ENCODE results near the gene C2orf81.

GRCh38 chr2:74448771-74449170, 27.4 kb upstream of the C2orf81 start:
- TF ChIP-seq ZNF138 (CRISPR knock-in tag; conservative IDR thresholded peaks at IDR 0.05) (no peak), PRDM15 (CRISPR knock-in tag; IDR thresholded peaks at IDR 0.05) (no peak), ZNF671 (CRISPR knock-in tag; IDR thresholded peaks at IDR 0.05) (no peak), CTCF (IDR thresholded peaks at IDR 0.05) (no peak), STAT6 (CRISPR knock-in tag; conservative IDR thresholded peaks at IDR 0.05; ENCODE audit: low read depth) (no peak), MLX (CRISPR knock-in tag; IDR thresholded peaks at IDR 0.05) (no peak), ZNF121 (CRISPR knock-in tag; IDR thresholded peaks at IDR 0.05) (no peak)

Data from WTC11 (cell line).